Measurements from ENCODE around the gene ATP5PO.

DNA sequence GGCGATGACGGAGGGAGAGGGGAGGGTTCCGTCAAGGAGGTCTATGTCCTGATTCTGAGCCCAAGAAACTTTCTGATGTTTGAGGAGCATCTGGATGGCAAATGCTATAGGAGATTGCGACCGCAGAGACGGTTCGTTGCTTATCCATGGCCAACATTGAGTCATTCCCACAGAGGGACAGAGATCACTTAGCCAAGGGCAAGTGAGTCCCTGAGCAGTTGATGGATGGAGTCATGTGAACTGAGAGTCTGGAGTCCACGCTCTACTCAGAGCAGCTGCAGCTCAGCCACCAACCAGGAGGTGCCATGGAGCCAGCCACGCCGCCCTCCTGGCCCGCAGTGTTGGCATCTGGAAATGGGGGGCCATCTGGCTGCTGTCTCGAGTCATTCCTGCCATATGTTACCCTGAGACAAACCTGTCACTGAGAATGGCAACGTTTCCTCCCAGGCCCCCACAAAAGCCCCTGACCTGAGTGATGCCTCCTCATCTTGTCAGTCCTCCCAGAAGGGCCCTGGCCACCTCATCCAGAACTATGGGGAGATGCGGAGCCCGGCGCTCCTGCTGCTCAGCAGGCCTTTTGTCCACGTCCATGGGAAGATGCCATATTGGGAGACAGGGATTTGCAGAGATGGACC lies 58.6 kb downstream of the ATP5PO start:
- no peak for TF ChIP-seq CTCF (conservative IDR thresholded peaks at IDR 0.05 in 1 of 2, IDR thresholded peaks at IDR 0.05 in 1 of 2; ENCODE audit: extremely low read depth in 1 of 2, insufficient read depth in 1 of 2, low read depth in 1 of 2, low read length in 2 of 2)
- no peak for TF ChIP-seq EZH2 (IDR thresholded peaks at IDR 0.05; ENCODE audit: borderline replicate concordance, low read length)
